Measurements from ENCODE around the gene SERPINB2. TPM values are rescaled to one million over a fixed set of nuclear protein-coding genes. Genes with fewer than 3 reads are reported as not detected.
"Not testable (repeated sequence)": the region's sequence is repeated elsewhere in the genome, so short reads cannot be mapped to it uniquely, and the experiment has no call there.

Gene SERPINB2
- total RNA-seq, 1 donor, result 67.6 TPM

DNA sequence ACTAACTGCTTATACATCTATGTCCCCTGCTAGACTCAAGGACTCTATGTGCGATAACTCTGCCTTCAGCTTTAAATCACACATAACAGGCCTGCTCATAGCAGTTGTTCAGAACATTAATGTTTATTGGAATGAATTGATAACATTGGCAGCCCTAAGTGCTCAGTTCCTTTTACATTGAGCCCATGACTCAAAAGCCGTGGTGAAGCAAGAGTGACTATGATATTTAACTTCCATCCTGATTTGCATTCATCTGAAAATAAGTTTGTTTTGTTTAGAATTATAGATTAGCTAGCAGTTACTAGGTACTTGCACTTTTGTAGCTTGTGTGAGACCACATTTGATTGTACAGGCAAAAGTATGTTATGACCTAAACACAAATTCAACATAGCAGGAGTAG is 34.5 kb downstream of the SERPINB2 start:
- no peak for DNase-seq (ENCODE audit: low read depth)
- TF ChIP-seq, protein P1, sequence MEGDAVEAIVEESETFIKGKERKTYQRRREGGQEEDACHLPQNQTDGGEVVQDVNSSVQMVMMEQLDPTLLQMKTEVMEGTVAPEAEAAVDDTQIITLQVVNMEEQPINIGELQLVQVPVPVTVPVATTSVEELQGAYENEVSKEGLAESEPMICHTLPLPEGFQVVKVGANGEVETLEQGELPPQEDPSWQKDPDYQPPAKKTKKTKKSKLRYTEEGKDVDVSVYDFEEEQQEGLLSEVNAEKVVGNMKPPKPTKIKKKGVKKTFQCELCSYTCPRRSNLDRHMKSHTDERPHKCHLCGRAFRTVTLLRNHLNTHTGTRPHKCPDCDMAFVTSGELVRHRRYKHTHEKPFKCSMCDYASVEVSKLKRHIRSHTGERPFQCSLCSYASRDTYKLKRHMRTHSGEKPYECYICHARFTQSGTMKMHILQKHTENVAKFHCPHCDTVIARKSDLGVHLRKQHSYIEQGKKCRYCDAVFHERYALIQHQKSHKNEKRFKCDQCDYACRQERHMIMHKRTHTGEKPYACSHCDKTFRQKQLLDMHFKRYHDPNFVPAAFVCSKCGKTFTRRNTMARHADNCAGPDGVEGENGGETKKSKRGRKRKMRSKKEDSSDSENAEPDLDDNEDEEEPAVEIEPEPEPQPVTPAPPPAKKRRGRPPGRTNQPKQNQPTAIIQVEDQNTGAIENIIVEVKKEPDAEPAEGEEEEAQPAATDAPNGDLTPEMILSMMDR (IDR thresholded peaks at IDR 0.05; ENCODE audit: insufficient read depth, low read length), result no peak
- no peak overlapping the region for H3K4me3 ChIP-seq (ENCODE audit: low read depth, low read length)

DNA sequence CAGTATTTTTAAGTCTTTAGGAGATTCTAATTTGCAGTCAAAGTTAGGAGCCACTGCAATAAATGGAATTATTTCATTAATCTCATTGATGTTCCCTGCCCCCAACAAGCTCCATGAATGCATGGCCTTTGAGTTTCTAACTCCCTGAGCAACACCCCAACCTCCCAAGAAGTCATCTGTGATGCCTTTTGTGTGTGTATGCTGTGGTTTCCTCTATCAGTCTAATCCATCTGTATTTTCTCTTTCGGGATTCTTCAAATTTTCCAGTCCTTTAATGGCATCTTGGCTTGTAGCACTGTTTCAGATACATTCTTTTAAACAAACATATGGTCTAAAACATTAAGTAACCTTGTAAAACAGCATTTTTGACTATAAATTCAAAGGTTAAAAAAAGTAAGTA is 37.0 kb downstream of the SERPINB2 start:
- peak; percentile 27 for DNase-seq (ENCODE audit: low read depth)
- no peak overlapping the region for H3K4me3 ChIP-seq (ENCODE audit: low read depth, low read length)
- TF ChIP-seq, protein P1 (IDR thresholded peaks at IDR 0.05; ENCODE audit: insufficient read depth, low read length), result no peak

DNA sequence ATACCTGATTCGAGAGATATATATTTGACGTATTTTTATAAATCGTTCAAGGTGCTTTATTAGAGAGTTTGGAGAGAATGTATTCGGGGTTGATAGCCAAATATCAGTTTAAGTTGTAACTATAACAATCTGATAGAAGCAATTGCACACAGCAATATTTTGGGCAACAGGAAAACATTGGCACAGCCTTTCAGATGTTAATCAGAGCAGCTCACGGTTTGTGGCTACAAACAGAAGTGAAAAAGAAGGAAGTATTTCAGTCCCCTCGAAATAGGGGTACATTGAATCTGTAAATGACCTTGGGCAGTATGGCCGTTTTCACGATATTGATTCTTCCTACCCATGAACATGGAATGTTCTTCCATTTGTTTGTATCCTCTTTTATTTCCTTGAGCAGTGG is 40.8 kb downstream of the SERPINB2 start:
- no peak overlapping the region for H3K4me3 ChIP-seq (ENCODE audit: low read depth, low read length)
- no peak for DNase-seq (ENCODE audit: low read depth)
- TF ChIP-seq, protein P1 (IDR thresholded peaks at IDR 0.05; ENCODE audit: insufficient read depth, low read length), result no peak

DNA sequence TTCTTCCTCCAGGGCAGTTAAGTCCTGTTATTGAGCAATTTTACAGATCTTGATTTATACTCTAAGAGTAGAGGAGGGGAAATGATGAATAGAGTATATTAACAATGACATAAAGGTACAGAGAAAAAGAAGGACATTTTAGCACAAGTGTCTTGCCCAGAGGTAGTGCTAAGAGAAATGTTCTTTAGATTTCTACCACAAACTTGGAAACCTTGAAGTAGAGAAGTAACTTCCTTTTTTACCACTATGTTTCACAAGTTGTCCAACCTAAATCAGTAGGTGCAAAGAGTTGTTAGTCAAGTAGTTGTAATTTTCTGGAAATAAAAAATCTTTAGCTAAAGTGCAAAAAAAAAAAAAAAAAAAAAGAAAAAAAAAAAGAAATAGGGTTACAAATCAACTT is 41.9 kb downstream of the SERPINB2 start:
- DNase-seq (ENCODE audit: low read depth); H3K4me3 ChIP-seq (ENCODE audit: low read depth, low read length): not testable (repeated sequence)

DNA sequence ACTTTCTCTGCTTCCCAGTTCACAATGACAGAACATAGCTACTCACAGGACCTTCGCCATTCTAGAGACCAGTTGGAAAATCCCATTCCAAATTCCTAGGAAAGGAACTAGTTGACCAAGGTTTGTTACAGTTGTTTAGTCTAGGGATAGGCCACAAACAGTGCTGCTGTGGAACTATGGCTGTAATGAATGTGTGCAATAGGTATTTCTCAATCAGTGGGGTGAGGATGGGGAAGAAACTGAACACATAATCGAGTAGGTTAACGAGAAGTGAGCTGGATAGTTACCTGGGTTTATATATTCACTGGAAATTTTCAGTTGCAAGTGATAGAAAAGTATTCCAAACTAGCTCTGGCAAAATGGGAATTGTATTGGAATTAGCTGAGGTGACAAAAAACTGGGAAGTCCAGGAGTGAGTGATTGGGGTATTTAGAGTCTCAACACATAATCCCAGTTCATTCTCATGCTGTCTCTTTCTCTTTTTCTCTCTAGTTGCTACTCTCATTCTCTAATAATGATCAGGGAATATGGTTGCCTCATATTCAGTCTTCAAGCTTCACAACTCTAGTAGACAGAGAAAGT is 43.4 kb downstream of the SERPINB2 start:
- H3K4me3 ChIP-seq (ENCODE audit: low read depth, low read length), result no peak overlapping the region
- TF ChIP-seq, protein P1 (IDR thresholded peaks at IDR 0.05; ENCODE audit: insufficient read depth, low read length), result no peak
- no peak for DNase-seq (ENCODE audit: low read depth)

DNA sequence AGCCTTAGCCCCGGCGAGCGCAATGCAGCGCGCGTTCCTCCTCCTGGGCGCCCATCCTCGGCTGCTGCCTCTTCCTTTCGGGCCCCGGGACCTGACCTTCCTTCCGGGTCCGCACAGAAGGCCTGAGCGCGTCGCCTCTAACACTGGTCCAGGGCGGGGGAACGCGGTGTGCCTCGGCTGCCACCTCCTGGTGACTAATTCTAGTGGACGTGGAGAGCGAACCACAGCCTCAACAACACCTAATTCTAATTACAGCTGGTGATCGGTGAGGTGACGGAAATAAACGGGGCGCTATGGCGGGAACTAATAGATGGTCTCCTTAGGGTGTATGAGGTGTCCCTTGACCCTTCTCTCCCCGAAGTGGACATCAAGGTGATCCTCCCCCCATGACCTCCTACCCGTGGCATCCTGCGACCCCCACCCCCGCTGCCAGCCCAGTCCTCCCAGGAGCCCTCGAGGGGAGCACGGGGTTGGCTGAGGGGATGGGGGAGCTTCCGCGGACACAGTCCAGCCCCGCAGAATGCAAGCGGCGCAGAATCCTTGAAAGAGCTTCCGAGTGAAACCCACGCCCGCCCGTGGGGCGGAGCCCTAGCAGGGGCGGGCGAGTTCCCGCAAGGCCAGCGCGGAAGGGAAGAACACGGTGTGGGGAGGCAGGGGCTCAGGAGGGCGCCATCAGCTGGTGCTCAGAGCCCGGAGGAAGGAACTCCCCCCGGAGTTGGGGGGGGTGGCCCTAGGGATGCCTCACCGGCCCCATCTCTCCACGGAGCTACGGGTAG is 48.8 kb downstream of the SERPINB2 start:
- peak overlapping the region; percentile 73 for H3K4me3 ChIP-seq (ENCODE audit: low read depth, low read length)
- DNase-seq (ENCODE audit: low read depth), result peak; percentile 70
- TF ChIP-seq, protein P1 (IDR thresholded peaks at IDR 0.05; ENCODE audit: insufficient read depth, low read length), result peak; percentile 74

DNA sequence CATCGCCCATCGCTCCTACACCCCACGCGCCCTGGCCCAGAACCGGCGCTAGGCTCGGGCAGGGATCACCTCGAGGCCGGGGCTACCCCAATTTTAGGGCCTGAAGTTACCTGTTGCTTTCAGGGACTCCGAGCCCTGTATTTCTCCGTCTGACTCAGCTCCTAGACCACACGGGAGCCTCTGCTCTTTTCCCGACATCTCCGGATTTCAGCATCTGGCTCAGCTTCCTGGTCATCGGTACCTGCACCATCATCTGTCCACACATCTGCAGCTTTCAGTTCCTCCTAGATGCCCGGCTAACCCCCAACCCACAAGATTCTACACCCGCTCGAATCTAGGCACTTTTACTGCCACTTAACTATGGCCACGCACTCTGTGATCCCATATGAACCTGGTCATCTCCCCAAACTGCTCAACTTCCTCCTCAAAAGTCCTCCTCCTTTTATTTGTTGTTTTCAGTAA is 49.5 kb downstream of the SERPINB2 start:
- H3K4me3 ChIP-seq (ENCODE audit: low read depth, low read length), result peak overlapping the region; percentile 73
- no peak for DNase-seq (ENCODE audit: low read depth)

More for the DNA sequence above, 49.5 kb downstream of the SERPINB2 start:
- TF ChIP-seq, protein P1 (IDR thresholded peaks at IDR 0.05; ENCODE audit: insufficient read depth, low read length), result no peak

Measured in fibroblast of the aortic adventitia (primary cell).